K562 (cell line): ENCODE results near the gene FXYD1. TPM values are rescaled to one million over a fixed set of nuclear protein-coding genes. Genes with fewer than 3 reads are reported as not detected.

ENCODE experiments used
- E2F3 ChIP-seq: fragments of 250-450 bp; sonication (Bioruptor Pico); IDR thresholded peaks from 2 replicates; pipeline ENCODE4 v1.4.0; 2020; ENCODE audit warnings: mild to moderate bottlenecking
- ELK1 ChIP-seq: sonication (generic); formaldehyde crosslinking; IDR thresholded peaks from 2 replicates; pipeline ENCODE4 v1.8.1; 2022; ENCODE audit warnings: missing genetic modification reagents
- HMG20A ChIP-seq: fragments of 450-650 bp; formaldehyde crosslinking; conservative IDR thresholded peaks from 2 replicates; pipeline ENCODE4 v1.4.0; 2020; ENCODE audit warnings: mild to moderate bottlenecking, mixed read lengths
- HMGXB4 ChIP-seq: sonication (generic); formaldehyde crosslinking; IDR thresholded peaks from 2 replicates; pipeline ENCODE4 v1.8.1; 2023; ENCODE audit warnings: mild to moderate bottlenecking, missing genetic modification reagents
- KAT8 ChIP-seq: fragments of 450-650 bp; IDR thresholded peaks from 2 replicates; pipeline ENCODE4 v1.6.1; 2016; ENCODE audit warnings: low read depth, mild to moderate bottlenecking
- TOE1 ChIP-seq, 2 experiments: fragments of 450-650 bp in 1 of 2; sonication (generic) in 1 of 2; formaldehyde crosslinking in 1 of 2; IDR thresholded peaks; 2 replicates each; pipeline versions ENCODE4 v1.7.1 to v1.8.0; 2016 to 2022; ENCODE audit warnings: borderline replicate concordance in 2 of 2, mild to moderate bottlenecking in 2 of 2, antibody characterized with exemption in 1 of 2, inconsistent platforms in 1 of 2, low read depth in 1 of 2, missing genetic modification reagents in 1 of 2, moderate library complexity in 1 of 2
- ZFP91 ChIP-seq: sonication (generic); formaldehyde crosslinking; IDR thresholded peaks from 2 replicates; pipeline ENCODE4 v1.8.0; 2022; ENCODE audit warnings: mild to moderate bottlenecking, missing genetic modification reagents
- polyA plus RNA-seq, 8 experiments: library from polyadenylated mRNA; depleted of rRNA in 4 of 8; stranded (reverse) in 5 of 8; unstranded in 3 of 8; fragments of >200 nt; fragmentation: Nextera tagmentation in 2 of 8; fragmentation: Illumina TruSeq in 1 of 8; extraction: Ambion mirVana in 2 of 8; extraction: Trizol in 1 of 8; gene quantifications; 2 replicates each; pipeline versions ENCODE4 v1.2.1 to v1.2.3, GENCODE V29; 2011 to 2014; ENCODE audit warnings: inconsistent platforms in 1 of 8, missing spikeins in 1 of 8
- total RNA-seq, 7 experiments: library from RNA; depleted of rRNA in 6 of 7; stranded (reverse); fragments of >200 nt in 6 of 7; fragmentation: Illumina TruSeq in 2 of 7; extraction: Trizol in 2 of 7; gene quantifications; 2 replicates each; pipeline versions ENCODE4 v1.2.1 to v1.2.3, GENCODE V29; 2011 to 2021; ENCODE audit warnings: low replicate concordance in 1 of 7
- TF ChIP-seq, protein P1 (sequence below): fragments of 250-450 bp; sonication (Bioruptor Pico); IDR thresholded peaks from 2 replicates; pipeline ENCODE4 v1.9.0; 2021; ENCODE audit warnings: mild to moderate bottlenecking
- TF ChIP-seq, protein P2 (sequence below): fragments of 200-800 bp; sonication (Bioruptor generic); IDR thresholded peaks from 2 replicates; pipeline ENCODE4 v1.6.1; 2016; ENCODE audit warnings: missing genetic modification characterization, missing compliant biosample characterization
- TF ChIP-seq, protein P3 (sequence below): fragments of 450-650 bp; formaldehyde crosslinking; IDR thresholded peaks from 2 replicates; pipeline ENCODE4 v1.4.0; 2020; ENCODE audit warnings: mild to moderate bottlenecking, mixed read lengths

Gene FXYD1
- total and polyA plus RNA-seq, 9 of the 15 experiments (the other 6 are each of a cell fraction or from before 2014, with no cell fraction given): 0.40 to 3.2 (median 1.8) TPM; not detected in 3

GRCh38 chr19:35165200-35166058 lies 26.8 kb downstream of the FXYD1 start (continued):
- TF ChIP-seq, protein P1, sequence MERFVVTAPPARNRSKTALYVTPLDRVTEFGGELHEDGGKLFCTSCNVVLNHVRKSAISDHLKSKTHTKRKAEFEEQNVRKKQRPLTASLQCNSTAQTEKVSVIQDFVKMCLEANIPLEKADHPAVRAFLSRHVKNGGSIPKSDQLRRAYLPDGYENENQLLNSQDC (CRISPR knock-in tag): no peak
- TF ChIP-seq TOE1 (IDR thresholded peaks at IDR 0.05; ENCODE audit: borderline replicate concordance) (no peak), TOE1 (CRISPR knock-in tag; IDR thresholded peaks at IDR 0.05; ENCODE audit: borderline replicate concordance, low read depth) (no peak), E2F3 (peak; percentile 61; the same call in 1 of the 2 replicates), ZFP91 (CRISPR knock-in tag) (no peak), ELK1 (CRISPR knock-in tag) (no peak), KAT8 (no peak), HMG20A (CRISPR knock-in tag) (peak; percentile 74; the same call in 1 of the 2 replicates), HMGXB4 (CRISPR knock-in tag) (no peak)
- TF ChIP-seq, protein P2, sequence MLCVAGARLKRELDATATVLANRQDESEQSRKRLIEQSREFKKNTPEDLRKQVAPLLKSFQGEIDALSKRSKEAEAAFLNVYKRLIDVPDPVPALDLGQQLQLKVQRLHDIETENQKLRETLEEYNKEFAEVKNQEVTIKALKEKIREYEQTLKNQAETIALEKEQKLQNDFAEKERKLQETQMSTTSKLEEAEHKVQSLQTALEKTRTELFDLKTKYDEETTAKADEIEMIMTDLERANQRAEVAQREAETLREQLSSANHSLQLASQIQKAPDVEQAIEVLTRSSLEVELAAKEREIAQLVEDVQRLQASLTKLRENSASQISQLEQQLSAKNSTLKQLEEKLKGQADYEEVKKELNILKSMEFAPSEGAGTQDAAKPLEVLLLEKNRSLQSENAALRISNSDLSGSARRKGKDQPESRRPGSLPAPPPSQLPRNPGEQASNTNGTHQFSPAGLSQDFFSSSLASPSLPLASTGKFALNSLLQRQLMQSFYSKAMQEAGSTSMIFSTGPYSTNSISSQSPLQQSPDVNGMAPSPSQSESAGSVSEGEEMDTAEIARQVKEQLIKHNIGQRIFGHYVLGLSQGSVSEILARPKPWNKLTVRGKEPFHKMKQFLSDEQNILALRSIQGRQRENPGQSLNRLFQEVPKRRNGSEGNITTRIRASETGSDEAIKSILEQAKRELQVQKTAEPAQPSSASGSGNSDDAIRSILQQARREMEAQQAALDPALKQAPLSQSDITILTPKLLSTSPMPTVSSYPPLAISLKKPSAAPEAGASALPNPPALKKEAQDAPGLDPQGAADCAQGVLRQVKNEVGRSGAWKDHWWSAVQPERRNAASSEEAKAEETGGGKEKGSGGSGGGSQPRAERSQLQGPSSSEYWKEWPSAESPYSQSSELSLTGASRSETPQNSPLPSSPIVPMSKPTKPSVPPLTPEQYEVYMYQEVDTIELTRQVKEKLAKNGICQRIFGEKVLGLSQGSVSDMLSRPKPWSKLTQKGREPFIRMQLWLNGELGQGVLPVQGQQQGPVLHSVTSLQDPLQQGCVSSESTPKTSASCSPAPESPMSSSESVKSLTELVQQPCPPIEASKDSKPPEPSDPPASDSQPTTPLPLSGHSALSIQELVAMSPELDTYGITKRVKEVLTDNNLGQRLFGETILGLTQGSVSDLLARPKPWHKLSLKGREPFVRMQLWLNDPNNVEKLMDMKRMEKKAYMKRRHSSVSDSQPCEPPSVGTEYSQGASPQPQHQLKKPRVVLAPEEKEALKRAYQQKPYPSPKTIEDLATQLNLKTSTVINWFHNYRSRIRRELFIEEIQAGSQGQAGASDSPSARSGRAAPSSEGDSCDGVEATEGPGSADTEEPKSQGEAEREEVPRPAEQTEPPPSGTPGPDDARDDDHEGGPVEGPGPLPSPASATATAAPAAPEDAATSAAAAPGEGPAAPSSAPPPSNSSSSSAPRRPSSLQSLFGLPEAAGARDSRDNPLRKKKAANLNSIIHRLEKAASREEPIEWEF (CRISPR knock-in tag): peak; percentile 86; the same call in 1 of the 2 replicates
- TF ChIP-seq, protein P3, sequence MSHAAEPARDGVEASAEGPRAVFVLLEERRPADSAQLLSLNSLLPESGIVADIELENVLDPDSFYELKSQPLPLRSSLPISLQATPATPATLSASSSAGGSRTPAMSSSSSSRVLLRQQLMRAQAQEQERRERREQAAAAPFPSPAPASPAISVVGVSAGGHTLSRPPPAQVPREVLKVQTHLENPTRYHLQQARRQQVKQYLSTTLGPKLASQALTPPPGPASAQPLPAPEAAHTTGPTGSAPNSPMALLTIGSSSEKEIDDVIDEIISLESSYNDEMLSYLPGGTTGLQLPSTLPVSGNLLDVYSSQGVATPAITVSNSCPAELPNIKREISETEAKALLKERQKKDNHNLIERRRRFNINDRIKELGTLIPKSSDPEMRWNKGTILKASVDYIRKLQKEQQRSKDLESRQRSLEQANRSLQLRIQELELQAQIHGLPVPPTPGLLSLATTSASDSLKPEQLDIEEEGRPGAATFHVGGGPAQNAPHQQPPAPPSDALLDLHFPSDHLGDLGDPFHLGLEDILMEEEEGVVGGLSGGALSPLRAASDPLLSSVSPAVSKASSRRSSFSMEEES: peak; percentile 8; the same call in 1 of the 2 replicates
